ENCODE measurements around the gene SLC35A3.

The SLC35A3 gene

DNA sequence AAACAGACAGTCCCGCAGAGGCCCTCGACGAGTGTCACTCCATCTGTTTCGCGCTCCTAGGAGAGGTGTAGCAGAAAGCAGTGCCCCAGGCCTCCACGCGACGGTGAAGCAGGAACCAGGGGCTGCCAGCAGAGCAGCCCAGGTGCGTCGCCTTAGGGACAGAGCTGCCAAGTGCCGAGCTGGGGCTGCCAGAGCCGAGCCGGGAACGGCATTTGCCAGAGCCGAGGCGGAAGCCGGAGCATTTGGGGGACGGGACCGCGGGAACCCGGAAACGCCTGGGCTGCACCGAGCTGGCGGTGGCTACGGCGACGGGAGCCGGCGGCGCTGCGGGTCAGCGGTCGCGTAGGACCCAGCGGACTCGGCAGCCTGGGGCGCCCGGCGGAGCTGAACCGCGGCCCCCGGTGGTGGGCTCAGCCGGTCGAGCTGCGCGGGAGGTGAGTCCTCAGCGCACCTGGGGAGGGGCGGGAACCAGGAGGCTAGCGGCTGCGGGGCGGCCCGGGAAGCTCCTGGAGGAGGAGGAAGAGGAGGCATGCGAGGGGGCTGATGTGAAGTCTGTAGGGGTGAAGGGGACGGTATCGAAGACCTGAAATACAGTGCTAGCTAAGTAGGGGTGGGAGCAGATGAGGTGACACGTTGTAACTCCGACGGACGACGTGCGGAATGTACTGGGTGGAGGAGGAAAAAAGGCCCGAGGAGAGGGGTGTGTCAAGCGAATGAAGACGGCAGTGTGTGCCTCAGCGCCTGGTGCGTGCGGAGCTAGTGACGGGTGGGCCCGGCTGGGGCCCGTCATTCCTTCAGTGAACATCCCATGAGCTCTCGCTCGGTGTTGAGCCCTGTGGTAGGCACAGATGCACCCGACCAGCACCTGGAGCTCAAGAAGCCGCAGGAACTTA is at the start of gene SLC35A3:
TSS of gene SLC35A3 (plus strand) at position 268 of the 893 bp plus-strand sequence. CDS start 23,559 bp downstream, outside the sequence.
- Histone ChIP-seq H3K4me1 (ENCODE audit: insufficient read depth, poor library complexity, severe bottlenecking) (peaks cover 23% of the 10 kb centered on the region), H3K36me3 (ENCODE audit: low read depth) (peaks cover 16% of the 10 kb centered on the region; the same call in 1 of the 2 replicates), H3K4me3 (ENCODE audit: severe bottlenecking) (peak within 1 kb of the TSS; percentile 85), H3K9me3 (ENCODE audit: severe bottlenecking) (no peaks in the 10 kb centered on the region), H3K27ac (ENCODE audit: poor library complexity, severe bottlenecking) (peak within 1 kb of the TSS; percentile 51), H3K27me3 (ENCODE audit: insufficient read depth, poor library complexity, severe bottlenecking) (no peaks in the 10 kb centered on the region)
- DNase-seq (ENCODE audit: low spot score) (peak; percentile 75), ATAC-seq (ENCODE audit: low read depth) (peak; percentile 86)
- TF ChIP-seq, protein P1, sequence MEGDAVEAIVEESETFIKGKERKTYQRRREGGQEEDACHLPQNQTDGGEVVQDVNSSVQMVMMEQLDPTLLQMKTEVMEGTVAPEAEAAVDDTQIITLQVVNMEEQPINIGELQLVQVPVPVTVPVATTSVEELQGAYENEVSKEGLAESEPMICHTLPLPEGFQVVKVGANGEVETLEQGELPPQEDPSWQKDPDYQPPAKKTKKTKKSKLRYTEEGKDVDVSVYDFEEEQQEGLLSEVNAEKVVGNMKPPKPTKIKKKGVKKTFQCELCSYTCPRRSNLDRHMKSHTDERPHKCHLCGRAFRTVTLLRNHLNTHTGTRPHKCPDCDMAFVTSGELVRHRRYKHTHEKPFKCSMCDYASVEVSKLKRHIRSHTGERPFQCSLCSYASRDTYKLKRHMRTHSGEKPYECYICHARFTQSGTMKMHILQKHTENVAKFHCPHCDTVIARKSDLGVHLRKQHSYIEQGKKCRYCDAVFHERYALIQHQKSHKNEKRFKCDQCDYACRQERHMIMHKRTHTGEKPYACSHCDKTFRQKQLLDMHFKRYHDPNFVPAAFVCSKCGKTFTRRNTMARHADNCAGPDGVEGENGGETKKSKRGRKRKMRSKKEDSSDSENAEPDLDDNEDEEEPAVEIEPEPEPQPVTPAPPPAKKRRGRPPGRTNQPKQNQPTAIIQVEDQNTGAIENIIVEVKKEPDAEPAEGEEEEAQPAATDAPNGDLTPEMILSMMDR (IDR thresholded peaks at IDR 0.05; ENCODE audit: poor library complexity, severe bottlenecking): no peak

DNA sequence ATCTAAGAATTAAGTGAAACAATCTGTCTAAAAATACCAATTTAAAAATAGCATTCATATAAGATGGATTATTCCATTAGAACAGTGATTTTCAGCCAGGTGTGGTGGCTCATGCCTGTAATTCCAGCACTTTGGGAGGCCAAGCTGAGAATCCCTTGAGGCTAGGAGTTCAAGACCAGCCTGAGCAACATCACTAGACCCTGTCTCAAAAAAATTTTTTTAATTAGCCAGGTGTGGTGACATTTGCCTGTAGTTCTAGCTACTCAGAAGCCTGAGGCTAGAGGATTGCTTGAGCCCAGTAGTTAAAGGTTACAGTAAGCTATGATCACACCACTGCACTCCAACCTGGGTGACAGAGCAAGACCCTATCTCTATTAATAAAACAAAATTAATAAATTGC is 35.0 kb upstream of the SLC35A3 start:
- H3K27ac ChIP-seq (ENCODE audit: poor library complexity, severe bottlenecking): no peak overlapping the region
- DNase-seq (ENCODE audit: low spot score) (no peak), ATAC-seq (ENCODE audit: low read depth) (no peak)
- no peaks in the 10 kb centered on the region for H3K4me1 ChIP-seq (ENCODE audit: insufficient read depth, poor library complexity, severe bottlenecking)
- no peak overlapping the region for H3K4me3 ChIP-seq (ENCODE audit: severe bottlenecking)
- no peaks in the 10 kb centered on the region for H3K9me3 ChIP-seq (ENCODE audit: severe bottlenecking)
- TF ChIP-seq, protein P1 (IDR thresholded peaks at IDR 0.05; ENCODE audit: poor library complexity, severe bottlenecking): no peak
- no peaks in the 10 kb centered on the region for H3K27me3 ChIP-seq (ENCODE audit: insufficient read depth, poor library complexity, severe bottlenecking)
- no peaks in the 10 kb centered on the region for H3K36me3 ChIP-seq (ENCODE audit: low read depth)

DNA sequence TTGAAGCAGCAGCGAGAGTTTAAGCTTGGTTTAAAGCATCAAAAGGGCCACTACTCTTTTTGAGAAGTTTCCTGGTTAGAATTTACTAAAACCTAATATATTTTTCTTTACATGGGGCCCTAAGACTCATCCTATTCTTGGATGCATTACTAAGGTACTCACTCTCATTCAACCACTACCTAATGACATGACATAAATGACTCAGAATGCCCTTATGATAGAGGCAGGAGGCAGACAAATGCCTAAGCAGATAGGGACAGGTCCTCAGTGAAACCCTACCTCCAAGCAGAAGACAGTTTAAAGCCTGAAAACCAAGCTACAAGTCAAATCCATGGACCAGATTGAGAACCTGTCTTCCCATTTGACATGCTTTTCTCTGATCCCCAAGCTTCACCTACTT is 34.3 kb upstream of the SLC35A3 start:
- no peaks in the 10 kb centered on the region for H3K36me3 ChIP-seq (ENCODE audit: low read depth)
- ATAC-seq (ENCODE audit: low read depth): no peak
- no peak for DNase-seq (ENCODE audit: low spot score)

DNA sequence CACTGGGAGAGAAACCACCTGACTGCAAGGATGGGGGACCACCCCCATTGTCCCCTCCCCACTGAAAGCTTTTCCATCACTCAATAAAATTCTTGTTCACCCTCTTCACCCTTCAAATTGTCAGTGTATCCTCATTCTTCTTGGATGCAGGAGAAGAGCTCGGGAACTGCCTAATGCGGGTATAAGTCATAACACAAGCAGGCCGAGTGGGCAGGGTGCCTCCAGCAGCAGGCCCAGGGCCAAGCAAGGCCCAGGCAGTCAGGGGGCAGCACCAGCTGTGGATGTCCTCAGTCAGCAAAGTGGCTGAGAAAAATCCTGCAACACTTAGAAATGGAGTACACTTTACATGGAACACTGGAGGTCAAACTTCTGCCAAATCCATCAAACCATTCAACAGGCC is 33.7 kb upstream of the SLC35A3 start:
- Histone ChIP-seq H3K36me3 (ENCODE audit: low read depth) (no peaks in the 10 kb centered on the region), H3K9me3 (ENCODE audit: severe bottlenecking) (no peaks in the 10 kb centered on the region), H3K4me3 (ENCODE audit: severe bottlenecking) (no peak overlapping the region), H3K4me1 (ENCODE audit: insufficient read depth, poor library complexity, severe bottlenecking) (no peaks in the 10 kb centered on the region), H3K27ac (ENCODE audit: poor library complexity, severe bottlenecking) (no peak overlapping the region), H3K27me3 (ENCODE audit: insufficient read depth, poor library complexity, severe bottlenecking) (no peaks in the 10 kb centered on the region)
- ATAC-seq (ENCODE audit: low read depth) (no peak), DNase-seq (ENCODE audit: low spot score) (no peak)
- TF ChIP-seq, protein P1 (IDR thresholded peaks at IDR 0.05; ENCODE audit: poor library complexity, severe bottlenecking): no peak

More for the DNA sequence above, 34.3 kb upstream of the SLC35A3 start:
- Histone ChIP-seq H3K27me3 (ENCODE audit: insufficient read depth, poor library complexity, severe bottlenecking) (no peaks in the 10 kb centered on the region), H3K27ac (ENCODE audit: poor library complexity, severe bottlenecking) (no peak overlapping the region), H3K4me3 (ENCODE audit: severe bottlenecking) (no peak overlapping the region), H3K9me3 (ENCODE audit: severe bottlenecking) (no peaks in the 10 kb centered on the region), H3K4me1 (ENCODE audit: insufficient read depth, poor library complexity, severe bottlenecking) (no peaks in the 10 kb centered on the region)
- TF ChIP-seq, protein P1 (IDR thresholded peaks at IDR 0.05; ENCODE audit: poor library complexity, severe bottlenecking): no peak

DNA sequence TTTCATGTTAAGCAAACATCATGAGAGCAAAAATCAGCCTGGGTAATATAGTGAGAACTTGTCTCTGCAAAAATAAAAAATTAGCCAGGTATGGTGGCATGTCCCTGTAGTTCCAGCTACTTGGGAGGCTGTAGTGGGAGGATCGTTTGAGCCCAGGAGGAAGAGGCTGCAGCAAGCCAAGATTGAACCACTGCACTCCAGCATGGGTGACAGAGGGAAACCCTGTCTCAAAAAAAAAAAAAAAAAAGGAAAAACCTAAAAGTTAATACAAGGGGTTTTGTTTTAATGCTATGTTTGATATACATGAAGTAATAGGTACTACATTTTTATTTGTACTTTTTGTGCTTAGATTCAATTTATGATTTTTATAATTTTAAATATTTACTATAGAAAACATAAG is 27.1 kb upstream of the SLC35A3 start:
- DNase-seq (ENCODE audit: low spot score) (no peak), ATAC-seq (ENCODE audit: low read depth) (no peak)
- Histone ChIP-seq H3K36me3 (ENCODE audit: low read depth) (no peaks in the 10 kb centered on the region), H3K9me3 (ENCODE audit: severe bottlenecking) (no peaks in the 10 kb centered on the region), H3K27me3 (ENCODE audit: insufficient read depth, poor library complexity, severe bottlenecking) (no peaks in the 10 kb centered on the region), H3K4me3 (ENCODE audit: severe bottlenecking) (no peak overlapping the region), H3K4me1 (ENCODE audit: insufficient read depth, poor library complexity, severe bottlenecking) (peaks cover 4% of the 10 kb centered on the region), H3K27ac (ENCODE audit: poor library complexity, severe bottlenecking) (no peak overlapping the region)
- TF ChIP-seq, protein P1 (IDR thresholded peaks at IDR 0.05; ENCODE audit: poor library complexity, severe bottlenecking): no peak

All from RWPE2 (cell line).